NCI-H226 (cell line): ENCODE results near the gene RPS19.
"Not testable (repeated sequence)": the region's sequence is repeated elsewhere in the genome, so short reads cannot be mapped to it uniquely, and the experiment has no call there.

Source experiments
- DNase-seq: peaks from one replicate; pipeline ENCODE4 v3.0.0-alpha.2; 2015

RPS19 gene

DNA sequence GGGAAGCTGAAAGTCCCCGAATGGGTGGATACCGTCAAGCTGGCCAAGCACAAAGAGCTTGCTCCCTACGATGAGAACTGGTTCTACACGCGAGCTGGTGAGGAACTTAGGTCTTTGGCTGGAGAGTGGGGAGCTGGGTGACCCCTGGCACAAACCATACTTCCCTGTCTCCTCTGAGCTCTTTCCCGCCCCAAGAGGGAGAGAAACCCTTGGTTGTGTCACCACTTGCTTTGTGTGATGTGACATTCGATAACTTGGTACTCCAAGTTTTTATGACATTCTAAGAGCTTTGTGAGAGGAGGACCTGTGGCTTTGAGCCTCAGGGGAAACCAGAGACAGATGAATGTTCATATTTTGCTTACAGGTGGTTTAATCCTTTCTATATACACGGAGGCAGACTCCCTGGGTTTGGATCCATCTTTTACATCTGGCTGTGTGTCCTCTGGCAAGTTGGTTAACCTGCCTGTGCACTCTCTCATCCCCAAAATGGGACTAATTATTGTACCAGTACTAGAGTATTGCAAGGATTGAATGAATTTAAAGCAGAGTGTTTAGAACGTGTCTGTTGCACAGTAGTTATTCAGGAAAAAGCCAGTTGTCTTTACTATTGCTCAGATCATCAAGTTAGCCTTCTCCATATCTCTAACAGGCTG, 1.2 kb downstream of the RPS19 start:
- no peak for DNase-seq

DNA sequence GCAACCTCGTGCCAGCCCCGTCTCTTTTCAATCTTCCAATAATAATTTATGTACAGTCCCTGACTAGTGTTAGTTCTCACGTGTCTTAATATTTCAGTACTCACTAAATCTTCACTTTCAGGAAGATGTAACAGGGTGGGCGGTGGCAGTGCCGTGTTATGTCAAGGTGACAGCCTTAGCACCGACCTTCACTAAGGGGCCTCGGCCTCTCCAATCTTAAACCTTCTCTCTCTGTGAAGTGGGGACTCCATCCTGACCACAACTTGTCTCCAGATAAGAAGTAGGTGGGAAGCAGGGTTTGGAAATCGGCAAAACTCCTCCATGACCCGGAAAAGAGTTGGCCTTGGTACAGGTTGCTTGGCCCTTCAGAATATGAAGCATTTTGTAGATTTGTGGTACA, 1.8 kb downstream of the RPS19 start:
- DNase-seq: no peak

DNA sequence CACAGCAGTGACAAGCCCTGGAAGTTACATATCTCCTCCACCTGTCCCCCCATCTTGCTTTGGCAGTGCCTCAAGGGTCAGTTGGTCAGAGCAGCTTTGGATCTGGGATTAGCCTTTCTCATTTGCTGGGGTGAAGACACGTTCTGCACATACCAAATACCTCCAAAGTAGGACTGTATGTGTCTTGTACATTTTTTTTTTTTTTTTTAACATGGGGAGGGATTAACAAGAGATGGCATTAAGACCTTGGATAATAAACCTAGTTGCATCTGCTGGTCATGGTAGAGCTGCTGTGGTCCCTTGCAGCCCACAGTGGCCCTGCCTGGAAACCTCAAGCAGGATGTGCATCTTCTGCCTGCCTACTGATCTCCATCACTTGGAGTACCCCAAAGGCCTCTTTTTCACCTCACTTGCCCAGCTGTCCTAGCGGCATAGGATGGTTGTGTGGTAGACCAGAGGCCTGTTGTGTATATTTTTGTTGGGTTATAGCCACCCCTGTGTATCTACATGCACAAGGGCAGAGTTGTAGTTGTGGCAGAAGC, 2.5 kb downstream of the RPS19 start:
- no peak for DNase-seq

DNA sequence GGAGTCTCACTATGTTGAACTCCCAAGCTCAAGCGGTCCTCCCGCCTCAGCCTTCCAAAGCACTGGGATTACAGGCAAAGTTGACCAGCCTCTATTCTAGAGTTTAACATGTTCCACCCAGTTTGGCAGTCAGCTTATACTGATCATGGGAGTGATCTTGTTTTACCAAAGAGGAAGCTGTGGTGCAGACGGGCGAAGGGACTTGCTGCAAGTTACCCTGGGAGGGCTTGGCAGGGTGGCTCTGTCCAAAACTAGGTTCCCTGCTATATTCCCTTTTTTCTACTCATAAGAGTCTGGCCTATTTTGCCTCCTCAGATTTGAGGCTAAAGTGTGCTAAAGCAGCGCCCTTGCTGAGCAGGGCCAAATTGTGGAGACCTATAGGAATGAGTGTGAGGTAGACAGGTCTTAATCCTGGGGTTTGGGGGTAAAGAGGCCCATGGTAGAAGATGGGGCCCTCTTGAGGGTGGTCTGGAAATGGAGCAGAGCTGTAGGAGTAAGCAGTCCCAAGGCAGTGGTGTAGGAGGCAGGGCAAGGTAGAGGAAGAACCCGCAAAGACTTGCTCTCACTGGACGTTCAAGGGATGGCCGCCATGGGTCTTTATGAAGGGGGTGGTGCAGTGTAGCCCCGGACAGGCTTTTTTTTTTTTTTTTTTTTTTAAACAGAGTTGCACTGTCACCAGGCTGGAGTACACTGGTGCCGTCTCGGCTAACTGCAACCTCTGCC, 3.3 kb downstream of the RPS19 start:
- DNase-seq: no peak

DNA sequence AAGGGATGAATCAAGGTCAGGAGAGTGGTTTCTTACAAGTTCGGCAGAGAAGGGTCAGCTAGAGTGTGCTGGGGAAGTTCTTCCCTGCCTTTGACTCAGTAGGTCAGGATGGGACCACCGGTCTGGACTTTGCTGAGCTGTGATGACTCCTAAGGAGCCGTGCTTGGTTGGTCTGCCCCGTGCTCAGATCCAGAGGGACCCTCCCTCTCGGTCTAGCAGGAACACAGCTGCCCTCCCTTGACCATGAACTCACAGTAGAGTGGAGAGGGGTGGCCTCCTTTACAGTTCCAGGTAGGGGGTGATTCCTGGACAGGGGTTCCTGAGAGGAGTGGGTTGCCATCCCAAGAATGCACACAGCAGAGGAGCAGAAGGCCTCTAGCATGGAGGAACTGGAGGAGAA, 4.3 kb downstream of the RPS19 start:
- DNase-seq: no peak

DNA sequence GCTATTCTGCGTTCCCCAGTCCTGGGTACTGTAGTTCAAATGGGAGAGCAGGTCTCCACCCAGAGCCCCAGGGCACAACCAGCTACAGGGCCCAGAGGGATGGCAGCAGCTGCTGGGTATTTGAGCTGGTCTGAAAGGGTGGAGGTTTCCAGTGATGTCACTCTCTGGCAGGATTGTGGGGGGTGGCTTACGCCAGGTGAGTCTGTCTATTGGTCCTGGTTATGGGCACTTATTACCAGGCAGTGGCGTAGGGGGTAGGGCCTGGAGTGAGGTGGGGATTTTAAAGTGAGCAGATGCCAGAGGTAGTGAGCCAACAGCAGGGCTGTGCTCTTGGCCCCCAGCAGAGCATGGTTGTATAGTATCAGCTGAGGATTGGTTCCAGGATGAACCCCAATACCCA, 6.2 kb downstream of the RPS19 start:
- no peak for DNase-seq

DNA sequence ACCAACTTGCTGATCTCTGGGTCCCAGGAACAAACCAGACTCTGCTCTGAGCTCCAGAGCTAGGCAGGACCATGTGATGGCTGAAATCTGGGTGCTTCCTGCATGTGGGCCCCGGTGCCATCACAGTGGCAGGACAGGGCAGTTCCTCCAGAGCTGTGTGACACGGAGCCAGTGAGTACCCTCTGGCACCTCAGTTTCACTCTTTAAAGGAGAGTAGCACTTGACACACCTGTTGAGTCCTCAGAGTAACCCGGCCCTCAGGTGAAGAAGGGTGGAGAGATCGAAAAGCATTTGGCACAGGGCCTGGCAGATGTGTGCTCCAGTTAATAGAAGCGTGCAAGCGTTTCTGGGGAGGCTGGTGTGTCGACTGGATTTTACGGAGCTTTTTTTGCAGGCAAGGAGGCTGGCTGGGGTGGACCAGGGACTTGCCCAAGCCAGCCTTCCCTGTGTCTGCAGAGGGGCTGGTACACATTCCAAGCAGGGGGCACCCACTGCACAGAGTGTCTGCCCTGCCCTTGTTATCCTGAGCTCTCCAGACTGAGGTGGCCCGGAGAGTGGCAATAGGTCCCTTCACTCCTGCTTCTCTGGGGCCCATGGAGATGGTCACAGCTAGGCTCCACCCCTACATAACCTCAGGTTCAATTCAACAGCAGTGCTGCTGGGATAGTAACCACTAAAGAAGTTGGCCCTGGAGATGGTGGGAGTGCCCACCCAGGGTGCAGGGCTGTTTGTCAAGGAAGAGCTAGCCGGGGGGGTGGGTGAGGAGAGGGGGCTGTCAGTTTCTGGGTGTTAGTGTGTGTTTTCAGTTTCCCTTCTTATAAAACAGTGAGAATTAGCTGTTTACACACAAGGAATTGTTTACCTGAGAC, 8.3 kb downstream of the RPS19 start:
- DNase-seq: no peak

DNA sequence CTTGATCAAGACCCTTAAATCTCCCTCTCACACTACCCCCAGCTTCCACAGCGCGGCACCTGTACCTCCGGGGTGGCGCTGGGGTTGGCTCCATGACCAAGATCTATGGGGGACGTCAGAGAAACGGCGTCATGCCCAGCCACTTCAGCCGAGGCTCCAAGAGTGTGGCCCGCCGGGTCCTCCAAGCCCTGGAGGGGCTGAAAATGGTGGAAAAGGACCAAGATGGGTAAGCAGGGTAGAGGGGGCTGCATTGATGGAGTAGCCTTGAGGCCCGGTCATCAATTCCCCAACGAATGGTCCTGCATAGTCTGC, 8.9 kb downstream of the RPS19 start:
- no peak for DNase-seq

DNA sequence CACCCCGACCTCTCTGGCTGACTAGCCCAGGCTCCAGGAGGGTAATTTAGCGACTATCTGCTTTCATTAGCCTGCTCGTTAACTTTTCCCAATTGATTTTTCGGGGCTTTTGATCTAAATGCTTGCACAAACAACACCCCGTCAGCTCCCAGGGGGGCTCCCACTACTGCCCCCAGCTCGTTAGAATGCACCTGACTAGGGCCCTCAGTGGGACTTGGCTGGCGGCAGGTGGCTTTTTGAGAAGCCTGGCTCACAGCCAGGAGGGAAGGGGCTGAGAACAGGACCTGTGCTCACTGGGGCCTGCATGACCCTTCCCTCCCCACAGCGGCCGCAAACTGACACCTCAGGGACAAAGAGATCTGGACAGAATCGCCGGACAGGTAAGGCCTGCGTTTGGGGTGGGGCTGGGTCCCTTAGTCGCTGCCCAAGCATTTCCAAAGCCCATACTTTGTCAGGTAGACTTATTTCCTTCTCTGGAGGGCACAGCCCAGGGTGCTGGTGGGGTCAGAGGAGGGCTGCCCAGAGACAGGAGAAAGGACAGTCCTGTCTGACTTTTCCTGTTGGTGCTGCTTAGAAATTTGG, 9.4 kb downstream of the RPS19 start:
- DNase-seq: no peak

DNA sequence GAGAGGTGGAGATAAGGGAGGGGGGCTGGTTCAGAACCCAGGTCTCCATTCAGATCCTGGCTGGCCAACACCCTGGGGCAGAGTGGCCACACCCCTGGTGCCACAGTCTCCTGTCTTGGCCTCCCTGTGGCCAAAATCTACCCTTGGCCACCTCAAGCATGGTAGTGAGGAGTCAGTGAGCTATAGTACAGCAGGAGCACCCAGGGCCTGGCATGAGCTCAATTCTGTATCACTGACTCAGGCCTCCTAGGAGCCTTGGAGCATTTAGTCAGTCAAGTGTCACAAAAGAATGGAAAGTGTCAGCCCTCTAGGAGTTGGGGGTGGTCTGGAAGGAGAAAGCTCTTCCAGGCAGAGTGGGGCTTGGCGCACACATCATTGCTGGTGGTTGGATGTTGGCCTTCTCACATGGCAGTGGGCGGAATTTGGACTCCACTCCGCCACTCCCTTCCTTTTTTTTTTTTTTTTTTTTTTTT, 10.4 kb downstream of the RPS19 start:
- DNase-seq: peak; percentile 48

DNA sequence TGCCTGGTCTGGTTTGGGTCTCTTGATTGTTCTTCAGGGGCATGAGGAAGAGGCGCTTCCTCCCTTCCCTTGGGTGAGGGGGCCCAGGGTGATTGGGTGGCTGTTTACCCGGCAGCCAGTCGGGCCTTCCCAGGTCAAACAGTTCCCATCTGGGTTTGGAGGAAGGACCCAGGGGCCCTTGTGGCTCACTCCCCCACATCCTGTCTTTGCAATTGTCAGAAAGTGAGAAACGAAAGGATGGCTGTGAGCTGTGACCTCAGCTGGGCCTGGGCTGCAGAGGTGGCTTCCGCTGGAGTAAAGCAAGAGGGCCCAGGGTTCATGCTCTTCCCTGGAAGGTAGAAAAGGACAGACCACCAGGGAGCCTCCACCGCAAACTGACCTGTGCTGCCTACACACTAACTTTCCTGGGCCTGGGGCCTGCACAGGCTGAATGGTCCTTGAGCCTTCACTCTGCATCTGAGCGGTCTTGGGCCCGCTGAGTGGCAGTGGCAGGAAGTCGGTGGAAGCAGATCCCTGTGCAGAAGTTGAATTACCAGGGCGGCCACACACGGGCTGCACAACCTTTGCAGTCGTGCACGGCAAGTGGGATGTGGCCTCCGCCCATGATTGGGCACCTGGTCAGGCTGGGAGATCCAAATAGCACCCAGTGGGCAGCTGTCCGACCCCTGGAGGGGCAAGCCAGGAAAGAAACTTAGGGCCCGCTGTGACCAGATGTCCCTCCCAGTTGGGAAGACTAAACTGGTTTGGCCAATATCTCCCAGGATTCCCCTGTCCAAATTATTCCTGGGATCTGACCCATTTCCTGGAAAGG, 11.7 kb downstream of the RPS19 start:
- DNase-seq: no peak

DNA sequence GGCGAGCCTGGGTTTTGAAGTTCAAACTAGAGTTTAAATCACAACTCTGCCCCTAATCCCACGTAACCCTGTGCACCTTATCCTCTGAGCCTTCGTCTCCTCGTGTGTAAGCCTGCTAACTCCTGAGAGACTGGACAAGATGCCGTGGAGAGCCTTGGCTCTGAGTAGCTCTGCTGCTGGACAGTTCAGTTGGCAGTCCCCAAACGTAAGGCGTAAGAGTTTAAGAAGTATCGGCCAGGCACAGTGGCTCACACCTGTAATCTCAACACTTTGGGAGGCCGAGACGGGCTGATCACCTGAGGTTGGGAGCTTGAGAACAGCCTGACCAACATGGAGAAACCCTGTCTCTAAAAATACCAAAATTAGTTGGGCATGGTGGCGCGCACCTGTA, 12.3 kb downstream of the RPS19 start:
- DNase-seq: no peak

DNA sequence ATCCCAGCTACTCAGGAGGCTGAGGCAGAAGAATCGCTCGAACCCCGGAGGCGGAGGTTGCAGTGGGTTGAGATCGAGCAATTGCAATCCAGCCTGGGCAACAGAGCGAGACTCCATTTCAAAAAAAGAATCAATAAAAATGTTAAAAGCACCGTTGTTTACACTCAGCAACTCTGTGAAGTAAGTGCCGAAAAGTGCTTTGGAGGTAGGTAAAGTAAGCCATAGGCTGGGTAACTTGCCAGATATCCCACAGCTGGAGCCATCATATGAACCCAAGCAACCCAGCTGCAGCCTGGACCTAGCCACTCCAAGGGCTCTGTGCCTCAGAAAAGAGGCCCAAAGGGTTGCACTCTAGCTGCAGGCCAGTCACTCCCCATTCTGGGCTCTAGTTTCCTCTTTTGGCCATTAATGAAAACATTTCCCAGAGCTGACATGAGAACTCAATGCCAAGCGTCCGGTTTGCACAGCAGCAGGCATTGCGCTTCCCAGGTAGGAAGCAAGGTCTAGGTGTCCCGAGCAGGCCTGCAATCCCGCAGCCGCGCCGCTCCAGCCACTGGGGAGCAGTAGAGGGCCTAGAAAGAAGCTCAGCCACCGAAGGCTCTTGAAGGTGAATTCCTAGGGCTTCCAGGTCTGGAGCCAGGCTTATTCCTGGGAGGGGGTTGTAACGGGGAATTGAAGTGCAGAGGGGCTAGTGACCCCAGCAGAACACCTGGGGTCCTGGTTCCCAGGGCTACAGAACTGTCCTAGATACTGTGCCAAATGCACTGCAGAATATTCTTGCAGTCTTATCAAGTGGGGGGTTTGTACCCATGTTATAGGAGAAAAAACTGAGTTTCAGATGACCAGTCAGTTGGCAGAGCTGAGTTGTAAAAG, 13.0 kb downstream of the RPS19 start:
- peak; percentile 64 for DNase-seq

DNA sequence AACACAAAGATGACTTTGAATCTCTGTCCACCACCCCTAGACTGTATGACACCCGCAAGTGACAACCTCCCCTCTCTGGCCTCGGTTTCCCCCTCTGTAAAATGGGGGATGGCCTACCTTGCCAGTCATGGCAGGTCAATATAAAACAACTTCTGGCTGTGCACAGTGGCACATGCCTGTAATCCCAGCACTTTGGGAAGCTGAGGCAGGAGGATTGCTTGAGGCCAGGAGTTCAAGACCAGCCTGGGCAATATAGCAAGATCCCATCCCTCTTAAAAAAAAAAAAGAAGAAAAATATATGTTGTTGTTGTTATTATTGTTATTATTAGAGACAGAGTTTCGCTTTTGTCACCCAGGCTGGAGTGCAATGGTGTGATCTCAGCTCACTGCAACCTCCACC, 15.9 kb downstream of the RPS19 start:
- not testable (repeated sequence) for DNase-seq

DNA sequence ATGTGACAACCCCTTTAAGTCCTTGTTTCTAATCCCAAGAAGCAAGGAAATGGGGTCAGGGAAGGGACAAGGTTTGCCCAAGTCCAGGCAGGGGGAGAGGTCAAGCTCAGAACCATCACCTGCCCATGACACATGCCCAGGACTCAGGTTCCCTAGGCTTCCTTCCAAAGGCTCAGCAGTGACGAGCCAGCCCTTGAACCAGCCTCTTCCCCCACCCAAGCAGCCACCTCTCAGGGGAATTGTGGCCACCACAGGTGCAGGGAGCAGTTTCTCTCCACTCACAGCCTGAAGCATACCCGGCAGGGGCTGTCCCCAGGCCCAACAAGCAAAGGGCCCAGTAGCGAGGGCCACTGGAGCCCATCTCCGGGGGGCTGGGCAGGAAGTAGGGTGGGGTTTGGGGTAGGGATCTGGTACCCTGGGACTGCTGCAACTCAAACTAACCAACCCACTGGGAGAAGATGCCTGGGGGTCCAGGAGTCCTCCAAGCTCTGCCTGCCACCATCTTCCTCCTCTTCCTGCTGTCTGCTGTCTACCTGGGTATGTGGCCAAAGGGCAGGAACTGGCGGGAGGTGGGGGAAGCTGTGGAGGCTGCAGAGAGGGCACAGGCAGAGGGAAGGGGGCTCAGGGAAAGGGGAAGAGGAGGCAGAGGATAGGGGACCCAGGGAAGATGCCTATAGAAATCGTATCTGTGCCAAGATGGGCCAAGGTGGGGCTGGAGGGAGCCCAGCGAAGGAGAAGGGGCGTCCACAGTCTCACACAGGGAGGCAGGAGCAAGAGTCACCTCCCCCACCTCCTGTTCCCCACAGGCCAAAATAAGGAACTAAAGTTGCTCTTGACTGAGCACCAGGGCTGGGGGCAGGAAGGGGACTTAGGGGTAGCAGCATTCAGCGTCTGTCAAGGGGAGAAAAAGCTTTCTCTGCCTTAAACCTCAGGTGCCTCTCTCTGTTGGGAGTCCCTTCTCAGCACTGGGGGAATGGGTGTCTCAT, 17.1 kb downstream of the RPS19 start, which contains the start of gene CD79A:
Gene CD79A (plus strand): TSS at position 433 of the 986 bp plus-strand sequence. CDS start 26 bp downstream, at position 459.
- no peak for DNase-seq

DNA sequence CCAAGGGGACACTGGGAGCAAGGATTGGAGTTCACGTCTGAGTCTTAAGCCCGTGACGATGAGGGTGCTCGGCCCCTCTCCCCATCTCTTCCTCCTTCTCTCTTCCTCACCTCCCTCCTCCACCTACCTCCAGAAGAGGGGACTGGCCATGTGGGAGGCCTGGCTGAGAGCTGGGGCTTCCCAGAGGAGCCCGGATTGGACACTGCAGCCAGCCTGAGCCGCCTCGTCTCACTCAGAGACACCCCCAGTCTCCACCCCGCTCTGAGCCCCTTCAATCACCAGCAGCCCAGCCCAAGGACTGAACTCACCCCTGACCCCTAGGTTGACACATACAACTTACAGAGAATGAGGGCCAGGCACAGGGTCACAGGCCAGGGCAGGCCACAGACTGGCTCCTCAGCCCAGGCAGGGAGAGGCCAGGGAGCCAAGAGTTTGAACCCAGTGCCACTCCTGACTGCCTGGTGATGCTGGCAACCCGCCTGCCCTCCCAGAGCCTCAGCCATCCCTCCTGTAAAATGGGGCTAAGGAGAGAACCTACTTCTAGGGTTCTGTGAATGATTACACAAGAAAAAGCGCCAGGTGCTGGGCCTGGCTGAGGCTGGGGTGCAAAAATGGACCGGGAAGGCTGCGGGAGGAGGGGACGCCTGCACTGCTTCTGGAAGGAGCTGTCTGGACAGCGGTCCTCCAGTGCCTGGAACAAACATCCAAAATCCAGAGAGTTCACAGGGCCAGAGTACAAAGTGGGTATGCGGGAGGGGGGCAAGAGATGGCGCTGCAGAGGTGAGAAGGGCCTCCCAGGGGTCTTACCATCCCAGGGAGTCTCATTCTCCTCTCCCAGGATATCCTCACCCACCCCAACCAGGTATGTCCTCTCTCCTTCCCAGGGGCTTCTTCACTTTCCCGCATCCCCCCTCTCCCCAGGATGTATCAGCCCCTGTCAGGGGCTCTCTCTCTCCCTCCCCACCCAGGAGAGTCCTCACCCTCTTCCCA, 18.2 kb downstream of the RPS19 start:
- no peak for DNase-seq

DNA sequence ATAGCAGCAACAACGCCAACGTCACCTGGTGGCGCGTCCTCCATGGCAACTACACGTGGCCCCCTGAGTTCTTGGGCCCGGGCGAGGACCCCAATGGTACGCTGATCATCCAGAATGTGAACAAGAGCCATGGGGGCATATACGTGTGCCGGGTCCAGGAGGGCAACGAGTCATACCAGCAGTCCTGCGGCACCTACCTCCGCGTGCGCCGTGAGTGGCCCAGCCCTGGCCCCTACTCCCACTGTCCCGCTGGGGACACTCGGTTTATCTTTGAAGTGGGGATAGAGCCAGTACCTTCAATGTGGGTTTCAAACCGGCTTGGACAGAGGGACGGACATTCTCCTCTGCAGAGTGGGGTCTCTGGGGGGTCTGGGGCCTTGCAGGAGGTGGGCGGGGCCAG, 19.0 kb downstream of the RPS19 start:
- DNase-seq: no peak

DNA sequence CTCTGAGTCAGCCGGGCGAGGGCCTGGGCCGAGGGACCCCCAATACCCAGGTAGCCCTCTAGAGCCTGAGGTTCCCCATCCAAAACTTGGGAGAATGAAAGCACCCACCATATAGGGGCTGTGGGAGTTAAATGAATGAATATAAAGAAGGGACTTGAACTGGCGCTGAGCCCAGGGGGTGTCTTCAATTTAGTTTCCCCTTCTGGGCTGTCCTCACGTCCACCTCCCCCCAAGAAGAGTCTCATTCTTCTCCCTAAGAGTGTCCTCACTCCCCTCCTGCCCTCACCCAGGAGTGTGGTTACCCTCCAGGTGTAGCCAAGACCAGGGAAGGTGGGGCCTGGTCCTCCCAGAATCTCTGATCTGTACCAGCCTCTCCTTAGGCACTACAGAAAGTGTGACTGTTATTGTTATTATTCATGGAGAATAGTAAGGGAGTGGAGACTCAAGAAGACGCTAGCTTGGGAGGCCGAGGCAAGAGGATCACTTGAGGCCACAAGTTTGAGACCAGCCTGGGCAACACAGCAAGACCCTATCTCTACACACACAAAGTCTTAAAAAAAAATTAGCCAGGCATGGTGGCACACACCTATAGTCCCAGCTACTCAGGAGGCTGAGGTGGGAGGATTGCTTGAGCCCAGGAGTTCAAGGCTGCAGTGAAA, 19.7 kb downstream of the RPS19 start:
- DNase-seq: no peak
